Astrocyte (in vitro differentiated cells and primary cell): ENCODE results near the gene VWC2L.

Source experiments
- EZH2 ChIP-seq: IDR thresholded peaks from 2 replicates; pipeline ENCODE4 v1.6.1; 2012; ENCODE audit warnings: mild to moderate bottlenecking, low read length, inconsistent platforms; ENCODE audit not compliant: insufficient read depth
- TF ChIP-seq, protein P1 (sequence below): IDR thresholded peaks from 2 replicates; pipeline ENCODE4 v1.5.1; 2011; ENCODE audit warnings: low read depth, mild to moderate bottlenecking, inconsistent platforms, low read length, moderate library complexity; ENCODE audit not compliant: insufficient read depth

DNA sequence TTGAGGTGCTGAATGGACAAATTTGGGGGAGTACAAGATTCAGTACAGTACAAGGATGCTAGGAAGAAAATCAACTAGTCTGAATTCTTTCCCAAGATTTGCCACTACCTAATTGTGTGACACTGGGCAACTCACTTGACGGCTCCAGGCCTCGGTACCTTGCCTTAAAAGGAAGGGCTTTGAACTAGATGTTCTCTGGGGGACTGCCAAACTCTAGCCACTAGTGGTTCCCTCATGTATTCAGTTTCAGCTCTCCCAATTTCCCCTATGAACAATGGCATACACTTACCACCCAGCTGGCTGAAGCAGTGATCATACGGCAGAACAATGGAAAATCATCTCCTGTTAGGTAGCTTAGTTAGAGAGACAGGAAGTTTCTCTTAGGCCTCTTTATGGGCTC lies 73.4 kb downstream of the VWC2L start:
- TF ChIP-seq, protein P1, sequence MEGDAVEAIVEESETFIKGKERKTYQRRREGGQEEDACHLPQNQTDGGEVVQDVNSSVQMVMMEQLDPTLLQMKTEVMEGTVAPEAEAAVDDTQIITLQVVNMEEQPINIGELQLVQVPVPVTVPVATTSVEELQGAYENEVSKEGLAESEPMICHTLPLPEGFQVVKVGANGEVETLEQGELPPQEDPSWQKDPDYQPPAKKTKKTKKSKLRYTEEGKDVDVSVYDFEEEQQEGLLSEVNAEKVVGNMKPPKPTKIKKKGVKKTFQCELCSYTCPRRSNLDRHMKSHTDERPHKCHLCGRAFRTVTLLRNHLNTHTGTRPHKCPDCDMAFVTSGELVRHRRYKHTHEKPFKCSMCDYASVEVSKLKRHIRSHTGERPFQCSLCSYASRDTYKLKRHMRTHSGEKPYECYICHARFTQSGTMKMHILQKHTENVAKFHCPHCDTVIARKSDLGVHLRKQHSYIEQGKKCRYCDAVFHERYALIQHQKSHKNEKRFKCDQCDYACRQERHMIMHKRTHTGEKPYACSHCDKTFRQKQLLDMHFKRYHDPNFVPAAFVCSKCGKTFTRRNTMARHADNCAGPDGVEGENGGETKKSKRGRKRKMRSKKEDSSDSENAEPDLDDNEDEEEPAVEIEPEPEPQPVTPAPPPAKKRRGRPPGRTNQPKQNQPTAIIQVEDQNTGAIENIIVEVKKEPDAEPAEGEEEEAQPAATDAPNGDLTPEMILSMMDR: no peak
- no peak for TF ChIP-seq EZH2
